GM19099 (cell line): Measurements from ENCODE around the gene LAMC3.

Source experiments
- POLR2A ChIP-seq: IDR thresholded peaks from 3 replicates; pipeline ENCODE4 v1.6.1; 2011; ENCODE audit warnings: low read depth; ENCODE audit not compliant: insufficient read length; ENCODE audit errors: extremely low read depth

The LAMC3 gene

DNA sequence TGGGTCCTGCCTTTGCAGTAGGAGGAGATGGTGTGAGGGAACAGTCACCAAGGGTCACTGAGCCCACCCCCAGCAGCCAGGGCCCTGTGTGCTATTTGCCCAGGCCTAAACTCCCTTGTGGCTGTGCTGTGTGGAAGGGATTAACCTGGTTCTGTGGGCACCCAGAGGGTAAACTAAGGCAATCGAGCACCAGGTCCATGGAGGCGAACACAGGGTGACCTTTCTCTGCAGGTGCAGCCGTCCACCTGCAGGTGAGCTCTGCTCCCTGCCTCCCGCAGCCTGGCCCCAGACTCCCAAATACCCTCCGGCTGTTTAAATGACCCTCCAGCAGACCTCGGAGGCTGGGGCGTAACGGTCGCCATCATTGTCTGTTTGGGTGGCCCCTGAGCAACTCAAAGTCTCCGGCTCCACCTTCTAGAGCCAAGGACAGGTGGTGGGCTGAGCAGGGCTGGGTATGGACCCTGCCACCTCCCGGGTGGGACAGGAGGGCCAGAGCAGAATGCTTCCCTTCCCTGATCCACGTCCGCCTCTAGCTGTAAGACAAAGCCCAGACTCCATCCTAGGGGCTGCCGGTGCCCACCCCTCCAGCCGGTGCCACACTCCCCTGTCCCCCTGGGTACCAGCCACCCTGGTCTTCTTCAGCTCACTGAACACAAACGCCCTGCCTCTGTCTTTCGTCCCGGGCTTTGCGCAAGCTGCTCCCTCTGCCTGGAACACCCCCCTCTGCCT is 35.9 kb upstream of the LAMC3 start:
- no peak for TF ChIP-seq POLR2A

DNA sequence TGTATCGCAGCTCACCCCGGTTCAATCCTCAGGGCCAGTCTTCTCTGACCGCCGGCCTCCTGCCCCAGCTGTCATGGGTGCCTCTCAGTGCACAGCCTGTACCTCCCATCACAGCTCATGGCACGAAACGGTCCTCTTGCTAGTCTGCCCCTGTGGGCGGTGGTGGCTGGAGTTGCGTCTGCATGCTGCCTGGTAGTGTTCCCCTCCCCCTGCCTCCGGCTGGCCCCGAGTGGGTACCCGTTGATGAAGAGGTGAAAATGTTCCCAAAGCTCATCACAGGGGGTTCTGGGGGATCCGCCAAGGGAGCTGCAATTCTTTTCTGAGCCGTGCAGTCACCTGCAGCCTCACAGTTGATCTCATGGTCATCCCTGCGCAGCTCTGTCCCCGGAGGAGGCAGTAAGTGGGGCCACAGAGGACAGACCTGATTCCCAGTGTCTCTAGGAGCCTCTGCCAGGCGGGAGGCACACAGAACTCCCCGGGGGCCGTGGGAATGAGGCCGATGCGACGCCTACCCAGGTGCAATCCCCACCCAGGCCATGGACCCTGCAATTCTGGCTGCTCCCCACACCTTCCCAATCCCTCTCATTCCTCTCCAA is 35.2 kb upstream of the LAMC3 start:
- TF ChIP-seq POLR2A = no peak

DNA sequence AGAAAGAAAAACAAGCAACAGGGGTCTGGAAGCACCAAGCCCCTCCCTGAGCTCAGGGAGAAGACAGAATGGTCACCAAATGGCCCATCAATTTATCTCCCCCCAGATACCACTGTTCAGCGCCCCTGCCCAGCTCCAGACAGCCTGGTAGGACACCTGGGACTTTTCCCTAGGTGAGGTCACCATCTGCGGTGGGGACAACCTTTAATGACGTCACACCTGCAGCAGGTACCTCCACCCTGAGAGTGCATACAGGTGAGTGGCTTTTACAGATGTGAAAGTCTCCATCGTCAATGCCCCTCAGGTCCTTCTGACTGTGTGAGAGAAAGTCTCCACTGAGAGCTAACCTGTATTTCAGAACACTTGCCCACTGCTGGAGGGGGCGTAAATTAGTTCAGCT is 34.3 kb upstream of the LAMC3 start:
- TF ChIP-seq POLR2A = no peak

DNA sequence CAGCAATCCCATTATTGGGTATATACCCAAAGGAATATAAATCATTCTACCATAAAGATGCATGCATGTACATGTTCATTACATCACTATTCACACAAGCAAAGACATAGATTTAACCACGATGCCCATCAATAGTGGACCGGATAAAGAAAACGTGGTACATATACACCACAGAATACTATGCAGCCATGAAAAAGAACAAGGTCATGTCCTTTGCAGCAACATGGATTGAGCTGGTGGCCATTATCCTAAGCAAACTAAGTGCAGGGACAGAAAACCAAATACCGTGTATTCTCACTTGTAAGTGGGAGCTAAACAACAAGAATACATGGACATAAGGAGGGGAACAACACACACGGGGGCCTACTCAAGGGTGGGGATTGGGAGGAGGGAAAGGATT is 33.8 kb upstream of the LAMC3 start:
- TF ChIP-seq POLR2A = no peak

DNA sequence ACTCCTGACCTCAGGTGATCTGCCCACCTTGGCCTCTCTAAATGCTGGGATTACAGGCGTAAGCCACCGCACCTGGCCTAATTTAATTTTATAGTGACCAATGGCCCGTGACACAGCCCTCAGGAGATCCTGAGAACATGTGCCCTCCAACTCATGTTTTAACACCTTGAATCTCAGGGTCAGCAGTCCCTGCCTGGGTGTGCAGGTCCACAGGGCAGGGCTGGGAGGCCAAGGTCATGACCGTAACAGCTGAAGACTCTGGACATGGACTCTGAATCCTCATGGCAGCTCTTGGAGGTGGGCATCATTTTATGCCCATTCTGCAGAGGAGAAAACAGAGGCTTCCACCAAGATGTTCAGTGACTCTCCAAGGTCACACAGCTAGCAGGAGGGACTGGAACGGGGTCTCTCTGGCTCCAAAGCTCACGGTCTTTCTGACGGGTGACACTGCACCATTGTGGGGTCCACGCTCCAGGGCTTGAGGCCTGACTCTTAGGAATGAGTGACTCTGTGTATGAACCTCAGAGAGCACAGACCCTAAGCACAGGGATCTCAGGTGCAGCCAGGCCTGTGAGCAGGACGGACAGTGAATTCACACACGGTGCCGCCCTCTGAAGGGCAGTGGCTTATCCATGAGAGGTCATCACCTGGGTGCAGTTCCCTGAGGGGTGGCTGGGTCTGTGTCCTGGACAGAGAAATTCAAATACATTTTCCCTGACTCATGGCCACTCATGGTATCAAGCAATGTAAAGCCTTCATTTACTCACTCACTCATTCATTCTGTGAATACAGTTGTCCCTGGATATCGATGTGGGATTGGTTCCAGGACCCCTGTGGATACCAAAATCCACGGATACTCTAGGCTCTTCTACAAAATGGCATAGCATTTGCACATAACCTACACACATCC is 32.8 kb upstream of the LAMC3 start:
- TF ChIP-seq POLR2A = no peak

DNA sequence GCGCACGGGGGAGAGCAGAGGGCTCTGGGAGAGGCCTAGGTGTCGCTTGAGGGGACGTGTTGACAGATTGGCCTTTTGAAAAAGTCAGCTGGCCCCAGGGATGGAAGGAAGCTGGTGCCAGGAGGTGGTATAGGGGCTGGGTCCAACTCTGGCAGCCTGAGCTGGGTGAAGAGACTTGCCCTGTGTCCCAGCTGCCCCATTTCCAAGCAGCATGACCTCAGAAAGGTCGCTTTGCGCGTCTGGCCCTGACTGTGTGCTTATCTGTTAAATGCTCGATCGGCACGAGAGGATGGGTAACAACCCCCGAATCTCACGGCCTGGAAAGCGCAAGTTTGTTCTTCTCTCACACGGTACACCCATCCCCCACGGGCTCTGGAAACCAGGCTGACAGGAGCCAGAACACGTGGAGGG is 31.2 kb upstream of the LAMC3 start:
- no peak for TF ChIP-seq POLR2A

DNA sequence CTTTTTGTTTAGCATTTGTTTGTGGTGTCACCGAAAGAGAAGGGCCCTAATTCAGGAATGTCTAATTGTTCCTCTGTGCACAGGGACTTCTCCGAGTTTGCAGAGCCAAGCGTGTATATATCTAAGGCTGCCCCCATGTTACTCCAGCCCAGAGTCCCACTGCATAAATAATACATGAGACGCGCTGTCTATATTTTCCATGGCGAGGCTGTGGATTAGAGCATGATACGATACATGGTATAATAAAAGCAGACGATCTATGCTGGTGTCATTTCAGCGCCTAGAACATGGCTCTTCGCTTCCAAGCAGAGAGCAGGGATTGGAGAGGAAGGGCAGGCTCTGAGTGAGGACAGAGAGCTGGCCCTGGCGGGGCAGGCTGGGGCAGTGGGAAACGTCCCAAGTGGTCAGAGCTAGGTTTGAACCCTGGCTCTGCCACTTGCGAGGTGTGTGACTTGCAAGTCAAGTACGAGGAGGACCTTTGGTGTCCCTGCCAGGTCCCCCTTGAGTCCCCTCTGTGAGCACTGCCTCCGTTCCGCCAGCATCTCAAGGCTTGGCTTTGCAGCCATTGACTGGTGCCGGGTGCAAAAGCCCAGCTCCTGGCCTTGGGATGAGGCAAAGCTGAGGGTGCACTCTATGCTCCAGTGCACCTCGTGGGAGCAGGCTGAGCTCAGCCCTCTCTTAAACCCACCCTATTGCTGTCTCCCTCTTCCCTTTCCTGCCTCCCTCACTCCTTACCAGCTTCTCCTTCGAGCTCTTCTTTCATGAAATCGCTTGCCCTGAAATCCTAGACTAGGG is 29.2 kb upstream of the LAMC3 start:
- TF ChIP-seq POLR2A = no peak

DNA sequence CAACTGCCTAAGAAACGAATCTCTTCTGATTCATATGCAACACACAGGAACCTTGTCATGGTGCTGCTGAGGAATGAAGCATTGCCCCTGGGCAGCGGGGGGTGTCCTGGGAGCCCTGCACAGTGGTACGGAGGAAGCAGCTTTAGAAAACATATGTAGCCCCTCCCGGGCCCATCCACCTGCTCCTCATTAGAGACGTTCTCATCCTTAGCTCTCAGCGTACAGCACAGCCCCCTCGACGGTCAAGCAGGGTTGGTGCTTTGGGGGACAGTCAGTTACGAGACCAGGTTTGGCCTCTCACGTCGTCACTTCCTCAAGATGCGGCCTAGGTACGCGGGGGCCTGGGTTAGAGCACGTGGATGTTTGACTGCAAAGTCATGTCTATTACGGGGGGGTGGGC is 28.4 kb upstream of the LAMC3 start:
- TF ChIP-seq POLR2A = no peak

DNA sequence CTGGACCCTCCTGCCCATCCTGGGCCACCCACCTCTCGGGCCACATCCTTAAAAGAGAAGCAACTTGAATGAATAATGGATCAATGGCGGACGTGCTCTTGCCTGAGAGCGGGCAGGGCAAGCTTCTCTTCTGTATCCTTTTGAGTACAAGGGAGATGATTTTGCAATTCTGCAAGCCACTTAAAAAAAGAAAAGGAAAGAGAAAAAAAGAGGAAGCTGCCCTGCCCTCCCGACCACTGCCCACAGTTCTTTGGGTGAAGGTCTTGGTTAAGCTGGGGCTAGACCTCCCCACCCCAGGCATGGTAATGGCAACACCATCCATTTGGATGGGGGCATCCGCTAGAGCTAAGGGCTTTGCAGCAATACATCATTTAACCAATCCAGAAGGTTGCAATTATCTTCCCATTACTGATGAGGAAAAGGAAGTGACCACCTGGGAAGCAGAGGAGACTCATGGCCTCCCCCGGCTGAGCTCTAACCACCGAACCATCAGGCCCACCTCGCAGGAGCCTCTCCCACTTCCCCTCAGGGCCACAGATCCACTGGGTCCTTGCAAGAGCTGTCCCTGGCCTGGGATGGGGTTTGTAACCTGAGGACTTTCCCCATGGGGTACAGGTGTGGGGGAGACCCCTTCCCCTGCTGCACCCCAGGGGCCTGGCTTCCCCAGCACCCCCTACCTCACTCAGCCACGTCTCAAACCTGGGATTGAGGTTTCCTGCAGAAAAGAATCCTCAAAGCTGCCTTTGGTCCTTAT is 27.8 kb upstream of the LAMC3 start:
- TF ChIP-seq POLR2A = no peak

DNA sequence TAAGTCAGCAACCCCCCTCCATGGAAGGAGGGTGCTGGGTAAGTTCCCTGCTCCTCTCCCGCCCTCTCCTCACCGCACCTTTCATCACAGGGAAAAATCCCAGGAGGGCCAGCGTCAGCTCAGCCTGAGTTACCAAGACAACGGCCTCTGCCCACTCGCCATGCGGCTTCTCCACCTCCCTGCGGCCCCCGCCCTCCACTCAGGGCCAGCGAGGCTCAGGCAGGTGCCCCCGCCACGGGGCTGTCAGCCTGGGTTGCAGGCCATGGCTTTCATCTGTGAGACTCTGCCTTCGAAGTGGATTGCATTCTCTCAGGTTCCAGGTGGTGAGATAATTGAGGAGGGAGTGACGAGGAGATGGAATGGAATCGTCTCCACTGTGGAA is 27.2 kb upstream of the LAMC3 start:
- TF ChIP-seq POLR2A = no peak

DNA sequence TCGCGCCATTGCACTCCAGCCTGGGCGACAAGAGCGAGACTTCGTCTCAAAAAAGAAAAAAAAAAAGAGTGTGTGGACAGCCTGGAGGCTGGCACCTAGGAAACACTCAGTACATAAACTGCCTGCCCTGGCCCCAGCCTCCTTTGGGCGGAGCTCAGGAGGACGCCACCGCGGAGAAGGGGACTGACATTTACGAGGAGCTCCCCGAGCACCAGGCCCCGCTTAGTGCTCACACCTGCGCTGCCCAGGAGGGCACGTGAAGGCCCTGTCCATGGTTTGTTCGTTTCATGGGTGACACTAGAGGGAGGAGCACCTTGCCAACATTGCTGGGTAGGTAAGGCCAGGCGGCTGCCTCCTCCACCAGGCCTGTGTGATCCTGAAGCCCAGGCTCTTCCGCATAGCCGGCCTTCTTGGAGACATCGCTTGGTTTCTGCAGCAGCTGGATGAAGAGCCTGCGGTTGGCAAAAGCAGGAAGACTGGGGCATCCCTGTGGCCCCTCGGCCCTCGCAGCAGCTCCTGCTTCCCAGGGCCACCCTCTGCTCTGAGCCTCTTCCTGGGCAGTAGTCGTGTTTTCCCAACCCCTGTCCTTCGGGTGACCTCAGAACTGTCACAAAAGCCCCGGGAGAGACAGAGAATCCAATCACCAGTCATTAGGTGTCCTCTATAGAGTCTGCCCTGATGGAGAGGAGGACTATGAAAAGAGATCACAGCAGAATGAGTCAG is 26.2 kb upstream of the LAMC3 start:
- no peak for TF ChIP-seq POLR2A

DNA sequence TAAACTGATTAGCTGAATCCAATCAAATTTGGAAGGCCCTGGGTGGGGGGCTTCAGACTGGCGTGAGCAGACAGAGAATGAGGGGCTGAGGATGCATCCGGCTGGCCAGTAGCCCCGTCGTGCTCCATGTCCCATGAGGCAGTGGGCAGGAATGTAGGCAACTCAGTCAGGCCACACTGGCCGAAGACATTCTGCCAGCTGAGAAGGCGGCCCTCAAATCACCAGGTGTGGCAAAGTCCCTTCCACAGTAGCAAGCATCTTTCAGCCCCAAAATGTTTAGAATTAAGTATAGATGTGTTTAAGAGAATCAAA is 25.7 kb upstream of the LAMC3 start:
- TF ChIP-seq POLR2A = no peak

DNA sequence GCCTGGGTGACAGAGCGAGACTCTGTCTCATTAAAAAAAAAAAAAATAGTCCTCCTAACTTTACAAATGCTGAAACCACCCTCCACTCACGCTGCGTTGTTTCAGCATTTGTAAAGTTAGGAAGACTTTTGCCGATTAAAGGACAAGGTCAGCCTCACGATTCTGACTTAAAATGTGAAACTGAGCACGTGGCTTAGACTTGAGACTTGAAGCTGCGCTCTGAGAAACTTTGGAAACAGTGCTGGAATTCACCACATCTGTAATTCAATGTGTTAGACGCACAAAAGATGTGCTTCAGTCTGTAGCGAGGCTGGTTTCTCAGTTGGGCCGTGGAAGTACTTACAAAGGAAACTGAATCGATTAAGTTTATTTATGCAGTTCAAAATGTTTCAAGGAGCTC is 25.0 kb upstream of the LAMC3 start:
- no peak for TF ChIP-seq POLR2A

DNA sequence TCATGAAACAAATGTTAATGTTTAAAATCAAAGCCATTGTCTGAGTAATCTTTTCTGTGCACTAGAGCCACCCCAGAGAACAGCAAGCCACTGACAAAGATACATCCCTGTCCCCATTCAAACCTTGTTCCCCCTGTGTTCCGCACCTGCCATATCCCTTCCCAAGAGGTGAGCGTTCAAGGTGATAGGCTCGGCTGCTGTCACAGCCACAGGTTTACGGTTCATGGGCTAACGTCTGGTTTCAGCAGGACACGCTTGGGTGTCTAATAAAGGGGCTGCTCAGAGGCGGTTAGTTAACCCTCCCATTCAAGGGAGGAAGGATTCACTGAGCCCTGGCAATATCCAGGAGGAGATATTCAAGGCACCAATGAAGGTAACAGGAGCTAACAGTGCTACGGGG is 24.5 kb upstream of the LAMC3 start:
- TF ChIP-seq POLR2A = no peak
